Measurements from ENCODE around the gene GABRB3.

The GABRB3 gene

GRCh38 chr15:26634319-26634718 is 138.5 kb downstream of the GABRB3 start:
- in situ Hi-C loops (cut with HindIII; ENCODE audit: low sequenced_read_pairs), result no loop called here

GRCh38 chr15:26632500-26632899 is 140.4 kb downstream of the GABRB3 start:
- in situ Hi-C loops (cut with HindIII; ENCODE audit: low sequenced_read_pairs), result no loop called here

GRCh38 chr15:26631894-26632293 is 141.0 kb downstream of the GABRB3 start:
- in situ Hi-C loops (cut with HindIII; ENCODE audit: low sequenced_read_pairs), result no loop called here

- in situ Hi-C loops (cut with HindIII; ENCODE audit: low sequenced_read_pairs), result no loop called here
Observed at GRCh38 chr15:26630857-26631256, 142.0 kb downstream of the GABRB3 start.

- in situ Hi-C loops (cut with HindIII; ENCODE audit: low sequenced_read_pairs), result no loop called here
Observed at GRCh38 chr15:26628879-26629529, 143.9 kb downstream of the GABRB3 start.

GRCh38 chr15:26628071-26628470 is 144.8 kb downstream of the GABRB3 start:
- in situ Hi-C loops (cut with HindIII; ENCODE audit: low sequenced_read_pairs), result no loop called here

GRCh38 chr15:26624128-26624527 is 148.7 kb downstream of the GABRB3 start:
- in situ Hi-C loops (cut with HindIII; ENCODE audit: low sequenced_read_pairs), result no loop called here

- in situ Hi-C loops (cut with HindIII; ENCODE audit: low sequenced_read_pairs), result no loop called here
Observed at GRCh38 chr15:26623071-26623470, 149.8 kb downstream of the GABRB3 start.

- in situ Hi-C loops (cut with HindIII; ENCODE audit: low sequenced_read_pairs), result no loop called here
Observed at GRCh38 chr15:26621816-26622215, 151.1 kb downstream of the GABRB3 start.

GRCh38 chr15:26620528-26621458 is 152.1 kb downstream of the GABRB3 start:
- in situ Hi-C loops (cut with HindIII; ENCODE audit: low sequenced_read_pairs), result no loop called here

GRCh38 chr15:26615927-26616302 is 157.0 kb downstream of the GABRB3 start:
- in situ Hi-C loops (cut with HindIII; ENCODE audit: low sequenced_read_pairs), result no loop called here

GRCh38 chr15:26615188-26615926 is 157.5 kb downstream of the GABRB3 start:
- in situ Hi-C loops (cut with HindIII; ENCODE audit: low sequenced_read_pairs), result no loop called here

- in situ Hi-C loops (cut with HindIII; ENCODE audit: low sequenced_read_pairs), result no loop called here
Observed at GRCh38 chr15:26614734-26615133, 158.1 kb downstream of the GABRB3 start.

- in situ Hi-C loops (cut with HindIII; ENCODE audit: low sequenced_read_pairs), result no loop called here
Observed at GRCh38 chr15:26598704-26599103, 174.2 kb downstream of the GABRB3 start.

GRCh38 chr15:26595611-26596010 is 177.3 kb downstream of the GABRB3 start:
- in situ Hi-C loops (cut with HindIII; ENCODE audit: low sequenced_read_pairs), result no loop called here

- in situ Hi-C loops (cut with HindIII; ENCODE audit: low sequenced_read_pairs), result no loop called here
Observed at GRCh38 chr15:26590676-26591075, 182.2 kb downstream of the GABRB3 start.

- in situ Hi-C loops (cut with HindIII; ENCODE audit: low sequenced_read_pairs), result no loop called here
Observed at GRCh38 chr15:26582840-26583239, 190.0 kb downstream of the GABRB3 start.

- in situ Hi-C loops (cut with HindIII; ENCODE audit: low sequenced_read_pairs), result no loop called here
Observed at GRCh38 chr15:26580943-26581342, 191.9 kb downstream of the GABRB3 start.

GRCh38 chr15:26572602-26573350 is 200.1 kb downstream of the GABRB3 start:
- in situ Hi-C loops (cut with HindIII; ENCODE audit: low sequenced_read_pairs), result no loop called here

- in situ Hi-C loops (cut with HindIII; ENCODE audit: low sequenced_read_pairs), result no loop called here
Observed at GRCh38 chr15:26571346-26571745, 201.5 kb downstream of the GABRB3 start.

- in situ Hi-C loops (cut with HindIII; ENCODE audit: low sequenced_read_pairs), result no loop called here
Observed at GRCh38 chr15:26565542-26565941, 207.3 kb downstream of the GABRB3 start.

All from DLD1 (cell line).